Activated gamma-delta T cell treated with anti-CD3 and anti-CD28 coated beads, Interleukin-2, amount 50 U/mL, for 16 hours (primary cell): ENCODE data around the gene ZBTB8A.
"Not testable (repeated sequence)": the region's sequence is repeated elsewhere in the genome, so short reads cannot be mapped to it uniquely, and the experiment has no call there.

Source experiments
- DNase-seq: peaks from one replicate; pipeline ENCODE4 v3.0.0-alpha.2; 2020; ENCODE audit warnings: low read depth

ZBTB8A gene

GRCh38 chr1:32538887-32539583 lies at the start of gene ZBTB8A:
Gene ZBTB8A, plus strand, starts transcription at chr1:32539427. Its CDS starts 53,505 bp downstream, at chr1:32592932.
- no peak for DNase-seq

GRCh38 chr1:32489774-32490454 lies 49.3 kb upstream of the ZBTB8A start:
- DNase-seq = no peak

- DNase-seq = no peak
Measured at GRCh38 chr1:32491386-32491785, 47.8 kb upstream of the ZBTB8A start.

GRCh38 chr1:32494196-32494595 lies 45.0 kb upstream of the ZBTB8A start:
- DNase-seq = no peak

GRCh38 chr1:32494711-32495337 lies 44.4 kb upstream of the ZBTB8A start:
- DNase-seq = no peak

GRCh38 chr1:32496127-32496526 lies 43.1 kb upstream of the ZBTB8A start:
- no peak for DNase-seq

- no peak for DNase-seq
Measured at GRCh38 chr1:32498751-32499150, 40.5 kb upstream of the ZBTB8A start.

GRCh38 chr1:32500387-32501209 lies 38.6 kb upstream of the ZBTB8A start:
- DNase-seq = no peak

- no peak for DNase-seq
Measured at GRCh38 chr1:32501865-32502264, 37.4 kb upstream of the ZBTB8A start.

- DNase-seq = no peak
Measured at GRCh38 chr1:32503153-32503552, 36.1 kb upstream of the ZBTB8A start.

GRCh38 chr1:32507021-32507420 lies 32.2 kb upstream of the ZBTB8A start:
- no peak for DNase-seq

- DNase-seq = no peak
Measured at GRCh38 chr1:32508761-32509160, 30.5 kb upstream of the ZBTB8A start.

GRCh38 chr1:32509939-32510338 lies 29.3 kb upstream of the ZBTB8A start:
- no peak for DNase-seq

GRCh38 chr1:32516402-32516801 lies 22.8 kb upstream of the ZBTB8A start:
- DNase-seq = no peak

GRCh38 chr1:32518976-32519375 lies 20.3 kb upstream of the ZBTB8A start:
- DNase-seq = no peak

- DNase-seq = no peak
Measured at GRCh38 chr1:32521165-32521564, 18.1 kb upstream of the ZBTB8A start.

GRCh38 chr1:32525053-32525452 lies 14.2 kb upstream of the ZBTB8A start:
- no peak for DNase-seq

- no peak for DNase-seq
Measured at GRCh38 chr1:32525661-32526444, 13.4 kb upstream of the ZBTB8A start.

- not testable (repeated sequence) for DNase-seq
Measured at GRCh38 chr1:32528550-32528949, 10.7 kb upstream of the ZBTB8A start.

GRCh38 chr1:32533792-32534327 lies 5.4 kb upstream of the ZBTB8A start:
- no peak for DNase-seq

- no peak for DNase-seq
Measured at GRCh38 chr1:32536117-32536516, 3.1 kb upstream of the ZBTB8A start.
